ENCODE measurements around the gene NCR2.

GRCh38 chr6:41321183-41321582 lies 14.2 kb upstream of the NCR2 start:
- TF ChIP-seq CTCF (IDR thresholded peaks at IDR 0.05) = no peak
- no peak for TF ChIP-seq POLR2A (IDR thresholded peaks at IDR 0.05)

Data from gastroesophageal sphincter (tissue), 3 donors.